Activated gamma-delta T cell treated with anti-CD3 and anti-CD28 coated beads, Interleukin-2, amount 50 U/mL, for 16 hours (primary cell): ENCODE measurements around the gene NACC2.

Source experiments
- DNase-seq: peaks from one replicate; pipeline ENCODE4 v3.0.0-alpha.2; 2020; ENCODE audit warnings: low read depth

NACC2 gene

GRCh38 chr9:136011376-136011702 is 83.8 kb downstream of the NACC2 start:
- no peak for DNase-seq

GRCh38 chr9:136010615-136011361 is 84.3 kb downstream of the NACC2 start:
- no peak for DNase-seq

GRCh38 chr9:136010176-136010575 is 84.9 kb downstream of the NACC2 start:
- no peak for DNase-seq

GRCh38 chr9:136009516-136009915 is 85.6 kb downstream of the NACC2 start:
- no peak for DNase-seq

GRCh38 chr9:136008693-136008997 is 86.4 kb downstream of the NACC2 start:
- DNase-seq, result no peak

GRCh38 chr9:136007934-136008692 is 87.0 kb downstream of the NACC2 start:
- DNase-seq, result no peak

- DNase-seq, result no peak
Measured at GRCh38 chr9:136007276-136007933, 87.7 kb downstream of the NACC2 start.

- DNase-seq, result no peak
Measured at GRCh38 chr9:136006169-136006568, 88.9 kb downstream of the NACC2 start.

GRCh38 chr9:136004712-136005111 is 90.4 kb downstream of the NACC2 start:
- no peak for DNase-seq

GRCh38 chr9:136004219-136004618 is 90.9 kb downstream of the NACC2 start:
- no peak for DNase-seq

GRCh38 chr9:136003411-136004218 is 91.5 kb downstream of the NACC2 start:
- no peak for DNase-seq

GRCh38 chr9:136002881-136003280 is 92.2 kb downstream of the NACC2 start:
- no peak for DNase-seq

- no peak for DNase-seq
Measured at GRCh38 chr9:136002215-136002614, 92.9 kb downstream of the NACC2 start.

GRCh38 chr9:136001231-136001630 is 93.9 kb downstream of the NACC2 start:
- DNase-seq, result no peak

GRCh38 chr9:135998410-135999071 is 96.5 kb downstream of the NACC2 start:
- no peak for DNase-seq

GRCh38 chr9:135998016-135998380 is 97.1 kb downstream of the NACC2 start:
- no peak for DNase-seq

- DNase-seq, result no peak
Measured at GRCh38 chr9:135997090-135998015, 97.7 kb downstream of the NACC2 start.

- DNase-seq, result no peak
Measured at GRCh38 chr9:135995816-135996215, 99.3 kb downstream of the NACC2 start.

GRCh38 chr9:135994501-135995192 is 100.4 kb downstream of the NACC2 start:
- DNase-seq, result no peak

GRCh38 chr9:135993765-135994500 is 101.2 kb downstream of the NACC2 start:
- DNase-seq, result no peak
